ENCODE measurements around the gene STMND1. TPM values are rescaled to one million over a fixed set of nuclear protein-coding genes. Genes with fewer than 3 reads are reported as not detected.
A peak's percentile ranks its signal among the peaks of the same experiment; 100 is the strongest.

Gene STMND1
- under 1 TPM in 1 of 4 donors, not detected in 3; 0.49 TPM for total RNA-seq

GRCh38 chr6:17101422-17102257 lies at the start of gene STMND1:
Gene STMND1 (plus strand): TSS chr6:17102050. CDS start chr6:17102258, 208 bp downstream.
- no peak within 1 kb of the TSS for H3K27ac ChIP-seq
- no peaks in the 10 kb centered on the region for H3K36me3 ChIP-seq
- peaks cover 16% of the 10 kb centered on the region for H3K27me3 ChIP-seq
- no peaks in the 10 kb centered on the region for H3K9me3 ChIP-seq
- peaks cover 15% of the 10 kb centered on the region for H3K4me1 ChIP-seq
- peak in 1 of 2 donors; percentile 66 for DNase-seq (ENCODE audit: low spot score in 2 of 2)
- H3K4me3 ChIP-seq, result peak within 1 kb of the TSS; percentile 52
- WGBS, result 5% methylated on average over 53 of the region's 57 CpGs
- TF ChIP-seq POLR2A (IDR thresholded peaks at IDR 0.05), result no peak
- TF ChIP-seq CTCF (IDR thresholded peaks at IDR 0.05), result no peak
- TF ChIP-seq EP300 (IDR thresholded peaks at IDR 0.05), result no peak
- no peak for TF ChIP-seq POLR2AphosphoS5 (IDR thresholded peaks at IDR 0.05)

- H3K27me3 ChIP-seq, result no peaks in the 10 kb centered on the region
- WGBS, result 76% methylated on average over 2 of the region's 2 CpGs
- H3K9me3 ChIP-seq, result no peaks in the 10 kb centered on the region
- peaks cover 3% of the 10 kb centered on the region for H3K4me1 ChIP-seq
- no peaks in the 10 kb centered on the region for H3K36me3 ChIP-seq
- H3K4me3 ChIP-seq, result no peak overlapping the region
- DNase-seq (ENCODE audit: low spot score in 2 of 2), result no peak
- no peak overlapping the region for H3K27ac ChIP-seq
- TF ChIP-seq CTCF (IDR thresholded peaks at IDR 0.05) (no peak), POLR2A (IDR thresholded peaks at IDR 0.05) (no peak), POLR2AphosphoS5 (IDR thresholded peaks at IDR 0.05) (no peak)
Measured at GRCh38 chr6:17054647-17055046, 47.2 kb upstream of the STMND1 start.

- TF ChIP-seq POLR2AphosphoS5 (IDR thresholded peaks at IDR 0.05) (no peak), EP300 (IDR thresholded peaks at IDR 0.05) (no peak), POLR2A (IDR thresholded peaks at IDR 0.05) (no peak), CTCF (IDR thresholded peaks at IDR 0.05) (no peak)
- peaks cover 9% of the 10 kb centered on the region for H3K4me1 ChIP-seq
- no peak overlapping the region for H3K27ac ChIP-seq
- no peaks in the 10 kb centered on the region for H3K27me3 ChIP-seq
- H3K36me3 ChIP-seq, result no peaks in the 10 kb centered on the region
- DNase-seq (ENCODE audit: low spot score in 2 of 2), result no peak
- no peaks in the 10 kb centered on the region for H3K9me3 ChIP-seq
- 21% methylated on average over 2 of the region's 2 CpGs for WGBS
- no peak overlapping the region for H3K4me3 ChIP-seq
Measured at GRCh38 chr6:17057322-17057721, 44.5 kb upstream of the STMND1 start.

GRCh38 chr6:17058550-17058949 lies 43.3 kb upstream of the STMND1 start:
- Histone ChIP-seq H3K9me3 (no peaks in the 10 kb centered on the region), H3K36me3 (no peaks in the 10 kb centered on the region), H3K27ac (no peak overlapping the region), H3K4me1 (peaks cover 9% of the 10 kb centered on the region), H3K27me3 (no peaks in the 10 kb centered on the region), H3K4me3 (no peak overlapping the region)
- TF ChIP-seq EP300 (IDR thresholded peaks at IDR 0.05), result no peak
- TF ChIP-seq POLR2A (IDR thresholded peaks at IDR 0.05), result no peak
- no peak for TF ChIP-seq CTCF (IDR thresholded peaks at IDR 0.05)
- TF ChIP-seq POLR2AphosphoS5 (IDR thresholded peaks at IDR 0.05), result no peak
- WGBS, result 78% methylated on average over 2 of the region's 2 CpGs
- DNase-seq (ENCODE audit: low spot score in 2 of 2), result no peak

GRCh38 chr6:17059022-17059421 lies 42.8 kb upstream of the STMND1 start:
- peaks cover 9% of the 10 kb centered on the region for H3K4me1 ChIP-seq
- no peaks in the 10 kb centered on the region for H3K36me3 ChIP-seq
- WGBS, result 75% methylated on average over 7 of the region's 7 CpGs
- DNase-seq (ENCODE audit: low spot score in 2 of 2), result no peak
- H3K4me3 ChIP-seq, result no peak overlapping the region
- no peaks in the 10 kb centered on the region for H3K9me3 ChIP-seq
- TF ChIP-seq CTCF (IDR thresholded peaks at IDR 0.05) (no peak), POLR2A (IDR thresholded peaks at IDR 0.05) (no peak), POLR2AphosphoS5 (IDR thresholded peaks at IDR 0.05) (no peak), EP300 (IDR thresholded peaks at IDR 0.05) (no peak)
- no peaks in the 10 kb centered on the region for H3K27me3 ChIP-seq
- H3K27ac ChIP-seq, result no peak overlapping the region

Measured in suprapubic skin (tissue), 4 donors.